ENCODE measurements around the gene PTPN1. TPM values are rescaled to one million over a fixed set of nuclear protein-coding genes. Genes with fewer than 3 reads are reported as not detected.

The PTPN1 gene
- total RNA-seq (ENCODE audit: unreplicated experiment): 47.5 TPM
- long read RNA-seq, full-length matches to known transcripts: 3 of 12 reads
- long read RNA-seq, partial matches to known transcripts: 4 of 12 reads
- long read RNA-seq, other reads (novel, unspliced or antisense): 5 of 12 reads

DNA sequence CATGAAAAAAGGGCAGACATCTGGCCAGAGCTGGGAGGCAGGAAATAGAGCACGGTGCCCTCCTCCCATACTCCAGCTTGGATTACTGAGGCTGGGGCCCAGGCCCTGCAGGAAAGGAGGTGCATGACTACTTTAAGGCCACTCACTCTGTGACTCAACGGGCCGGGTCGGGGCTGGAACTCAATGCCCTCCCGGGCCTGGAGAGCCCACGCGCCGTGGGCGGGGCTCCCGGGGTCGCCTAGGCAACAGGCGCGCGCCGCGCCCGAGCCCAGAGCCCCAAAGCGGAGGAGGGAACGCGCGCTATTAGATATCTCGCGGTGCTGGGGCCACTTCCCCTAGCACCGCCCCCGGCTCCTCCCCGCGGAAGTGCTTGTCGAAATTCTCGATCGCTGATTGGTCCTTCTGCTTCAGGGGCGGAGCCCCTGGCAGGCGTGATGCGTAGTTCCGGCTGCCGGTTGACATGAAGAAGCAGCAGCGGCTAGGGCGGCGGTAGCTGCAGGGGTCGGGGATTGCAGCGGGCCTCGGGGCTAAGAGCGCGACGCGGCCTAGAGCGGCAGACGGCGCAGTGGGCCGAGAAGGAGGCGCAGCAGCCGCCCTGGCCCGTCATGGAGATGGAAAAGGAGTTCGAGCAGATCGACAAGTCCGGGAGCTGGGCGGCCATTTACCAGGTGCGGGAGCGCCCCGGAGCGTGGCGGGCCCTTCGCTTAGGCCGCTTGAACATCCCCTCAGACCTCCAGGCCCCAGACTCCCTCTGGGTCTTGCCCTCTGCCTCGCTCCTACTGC, at the start of gene PTPN1:
Gene PTPN1, plus strand, starts transcription at position 461 of the 783 bp plus-strand sequence. Its CDS starts 145 bp downstream, at position 606.
- peak within 1 kb of the TSS; percentile 86 for H3K27ac Mint-ChIP-seq (ENCODE audit: unreplicated experiment)
- TF ChIP-seq, protein P1, sequence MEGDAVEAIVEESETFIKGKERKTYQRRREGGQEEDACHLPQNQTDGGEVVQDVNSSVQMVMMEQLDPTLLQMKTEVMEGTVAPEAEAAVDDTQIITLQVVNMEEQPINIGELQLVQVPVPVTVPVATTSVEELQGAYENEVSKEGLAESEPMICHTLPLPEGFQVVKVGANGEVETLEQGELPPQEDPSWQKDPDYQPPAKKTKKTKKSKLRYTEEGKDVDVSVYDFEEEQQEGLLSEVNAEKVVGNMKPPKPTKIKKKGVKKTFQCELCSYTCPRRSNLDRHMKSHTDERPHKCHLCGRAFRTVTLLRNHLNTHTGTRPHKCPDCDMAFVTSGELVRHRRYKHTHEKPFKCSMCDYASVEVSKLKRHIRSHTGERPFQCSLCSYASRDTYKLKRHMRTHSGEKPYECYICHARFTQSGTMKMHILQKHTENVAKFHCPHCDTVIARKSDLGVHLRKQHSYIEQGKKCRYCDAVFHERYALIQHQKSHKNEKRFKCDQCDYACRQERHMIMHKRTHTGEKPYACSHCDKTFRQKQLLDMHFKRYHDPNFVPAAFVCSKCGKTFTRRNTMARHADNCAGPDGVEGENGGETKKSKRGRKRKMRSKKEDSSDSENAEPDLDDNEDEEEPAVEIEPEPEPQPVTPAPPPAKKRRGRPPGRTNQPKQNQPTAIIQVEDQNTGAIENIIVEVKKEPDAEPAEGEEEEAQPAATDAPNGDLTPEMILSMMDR (IDR thresholded peaks at IDR 0.05; ENCODE audit: partially characterized antibody, unreplicated experiment): no peak
- DNase-seq: peak; percentile 98
- peaks cover 16% of the 10 kb centered on the region for H3K4me1 Mint-ChIP-seq (ENCODE audit: low read depth, unreplicated experiment)
- no peaks in the 10 kb centered on the region for H3K36me3 Mint-ChIP-seq (ENCODE audit: unreplicated experiment)
- peaks cover 3% of the 10 kb centered on the region for H3K9me3 Mint-ChIP-seq (ENCODE audit: unreplicated experiment)
- H3K4me3 Mint-ChIP-seq (ENCODE audit: unreplicated experiment): peak within 1 kb of the TSS; percentile 95
- peaks cover 3% of the 10 kb centered on the region for H3K27me3 Mint-ChIP-seq (ENCODE audit: unreplicated experiment)

DNA sequence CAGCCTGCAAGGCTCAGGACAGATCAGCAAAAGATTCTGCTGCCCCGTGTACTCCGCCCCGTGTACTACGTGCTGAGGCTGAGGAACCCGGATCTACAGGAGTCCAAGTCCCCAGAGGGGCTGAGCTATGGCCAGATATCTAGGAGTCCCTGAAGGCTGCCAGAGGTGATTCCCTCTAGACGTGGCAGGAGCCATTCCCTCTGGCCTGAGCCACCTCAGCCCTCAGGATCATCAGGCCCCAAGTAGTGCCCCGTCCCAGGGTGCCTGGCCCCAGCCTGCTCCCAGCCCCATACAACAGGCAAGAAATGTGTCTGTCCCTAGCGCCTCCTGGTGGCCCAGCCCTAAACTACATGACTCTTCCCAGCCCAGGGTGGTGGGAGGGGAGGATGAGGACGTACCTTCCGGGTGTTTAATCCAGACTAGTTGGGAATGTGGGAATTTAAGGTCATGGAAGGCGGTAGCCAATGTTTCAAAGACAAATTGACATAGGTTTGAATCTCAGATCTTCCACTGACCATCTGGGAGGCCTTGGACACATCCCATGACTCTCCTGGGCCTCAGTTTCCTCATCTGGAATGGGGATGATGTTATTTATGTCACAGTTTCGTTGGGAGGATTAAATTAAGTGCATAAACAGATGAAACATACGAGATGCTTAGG, 49.4 kb upstream of the PTPN1 start:
- Mint-ChIP-seq H3K4me1 (ENCODE audit: low read depth, unreplicated experiment) (no peaks in the 10 kb centered on the region), H3K4me3 (ENCODE audit: unreplicated experiment) (no peak overlapping the region), H3K27me3 (ENCODE audit: unreplicated experiment) (peaks cover 2% of the 10 kb centered on the region), H3K27ac (ENCODE audit: unreplicated experiment) (no peak overlapping the region), H3K36me3 (ENCODE audit: unreplicated experiment) (no peaks in the 10 kb centered on the region), H3K9me3 (ENCODE audit: unreplicated experiment) (no peaks in the 10 kb centered on the region)
- peak; percentile 87 for DNase-seq
- TF ChIP-seq, protein P1 (IDR thresholded peaks at IDR 0.05; ENCODE audit: partially characterized antibody, unreplicated experiment): peak; percentile 94

- H3K9me3 Mint-ChIP-seq (ENCODE audit: unreplicated experiment): no peaks in the 10 kb centered on the region
- peaks cover 2% of the 10 kb centered on the region for H3K27me3 Mint-ChIP-seq (ENCODE audit: unreplicated experiment)
- H3K4me3 Mint-ChIP-seq (ENCODE audit: unreplicated experiment): no peak overlapping the region
- H3K36me3 Mint-ChIP-seq (ENCODE audit: unreplicated experiment): no peaks in the 10 kb centered on the region
- DNase-seq: no peak
- TF ChIP-seq, protein P1 (IDR thresholded peaks at IDR 0.05; ENCODE audit: partially characterized antibody, unreplicated experiment): no peak
- no peak overlapping the region for H3K27ac Mint-ChIP-seq (ENCODE audit: unreplicated experiment)
- no peaks in the 10 kb centered on the region for H3K4me1 Mint-ChIP-seq (ENCODE audit: low read depth, unreplicated experiment)
These were observed 48.0 kb upstream of the PTPN1 start for GRCh38 chr20:50462093-50462690.

GRCh38 chr20:50464026-50464724, 46.0 kb upstream of the PTPN1 start:
- Mint-ChIP-seq H3K4me1 (ENCODE audit: low read depth, unreplicated experiment) (no peaks in the 10 kb centered on the region), H3K4me3 (ENCODE audit: unreplicated experiment) (no peak overlapping the region), H3K36me3 (ENCODE audit: unreplicated experiment) (no peaks in the 10 kb centered on the region), H3K27me3 (ENCODE audit: unreplicated experiment) (peaks cover 2% of the 10 kb centered on the region), H3K27ac (ENCODE audit: unreplicated experiment) (no peak overlapping the region), H3K9me3 (ENCODE audit: unreplicated experiment) (no peaks in the 10 kb centered on the region)
- TF ChIP-seq, protein P1 (IDR thresholded peaks at IDR 0.05; ENCODE audit: partially characterized antibody, unreplicated experiment): peak; percentile 90
- DNase-seq: peak; percentile 61
